NCI-H526 (cell line): ENCODE results near the gene OR7G1.

ENCODE experiments used
- DNase-seq, 2 experiments: peaks; one replicate each; lab custom pipeline; 2025; lab: John Stamatoyannopoulos, UW

OR7G1 gene

GRCh38 chr19:9115307-9115813 lies at the start of gene OR7G1:
Gene OR7G1 (minus strand): TSS chr19:9115763. CDS start chr19:9115763, 0 bp downstream.
- DNase-seq: no peak

DNA sequence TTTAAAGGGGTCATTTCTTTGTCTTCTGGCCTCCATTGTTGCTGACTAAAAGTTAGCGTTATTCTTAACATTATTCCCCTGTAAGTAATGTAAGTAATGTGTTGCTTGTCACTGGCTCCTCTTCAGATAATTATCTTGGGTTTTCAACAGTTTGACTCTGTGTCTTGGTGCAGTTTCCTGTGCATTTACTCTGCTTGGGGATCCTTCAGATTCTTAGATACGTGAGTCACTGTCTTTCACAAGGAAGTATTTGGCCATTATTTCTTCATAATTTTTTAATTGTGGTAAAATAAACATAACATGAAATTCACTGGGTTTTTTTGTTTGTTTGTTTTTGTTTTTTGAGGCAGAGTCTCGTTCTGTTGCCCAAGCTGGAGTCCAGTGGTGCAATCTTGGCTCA lies 49.7 kb upstream of the OR7G1 start:
- DNase-seq: no peak

GRCh38 chr19:9161427-9161826 lies 45.9 kb upstream of the OR7G1 start:
- DNase-seq: no peak

- DNase-seq: no peak
Measured at GRCh38 chr19:9159891-9160290, 44.3 kb upstream of the OR7G1 start.

GRCh38 chr19:9156304-9156703 lies 40.7 kb upstream of the OR7G1 start:
- DNase-seq: no peak

- no peak for DNase-seq
Measured at GRCh38 chr19:9155591-9155990, 40.0 kb upstream of the OR7G1 start.

DNA sequence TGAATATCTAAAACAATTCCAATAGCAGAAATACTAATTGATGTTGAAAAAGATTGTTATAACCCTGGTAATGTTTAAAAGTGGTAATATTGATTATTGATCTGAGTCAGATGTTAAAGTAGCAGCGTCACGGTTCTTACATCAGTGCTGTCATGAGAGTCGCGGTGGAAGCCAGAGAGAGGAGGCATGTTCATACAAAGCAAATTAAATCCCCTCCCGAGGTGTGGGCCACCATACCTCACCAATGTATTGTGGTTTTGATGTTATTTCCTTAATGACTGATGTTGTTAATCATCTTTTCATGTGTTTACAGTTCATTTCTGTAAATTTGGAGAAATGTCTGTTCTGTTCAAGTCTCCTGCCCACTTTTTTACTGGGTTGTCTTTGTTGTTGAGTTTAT lies 35.8 kb upstream of the OR7G1 start:
- DNase-seq: no peak

DNA sequence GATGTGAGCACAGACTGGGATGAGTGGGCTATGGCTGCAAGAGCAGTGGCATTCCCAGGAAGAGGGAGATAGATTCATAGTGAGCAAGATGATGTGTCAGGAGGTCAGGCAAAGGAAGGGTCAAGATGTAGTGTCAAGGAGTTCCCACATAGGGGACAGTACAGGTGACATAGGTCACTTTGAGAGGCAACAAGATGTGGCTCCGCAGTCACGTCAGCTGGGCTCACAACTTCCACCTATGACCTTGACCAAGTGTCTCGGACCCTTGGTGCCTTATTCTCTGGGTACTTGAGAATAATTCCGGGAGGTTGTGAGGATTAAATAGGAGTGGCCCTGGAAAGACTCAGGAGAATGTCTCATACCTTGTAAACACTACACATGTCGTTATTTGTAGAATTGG lies 35.1 kb upstream of the OR7G1 start:
- no peak for DNase-seq

GRCh38 chr19:9149997-9150396 lies 34.4 kb upstream of the OR7G1 start:
- DNase-seq: no peak

- DNase-seq: no peak
Measured at GRCh38 chr19:9148697-9149096, 33.1 kb upstream of the OR7G1 start.

- no peak for DNase-seq
Measured at GRCh38 chr19:9146882-9147281, 31.3 kb upstream of the OR7G1 start.

GRCh38 chr19:9144920-9145319 lies 29.4 kb upstream of the OR7G1 start:
- DNase-seq: no peak

GRCh38 chr19:9140159-9140874 lies 24.8 kb upstream of the OR7G1 start, which contains the start of gene ZNF317:
Gene ZNF317 (plus strand): TSS chr19:9140397. CDS start chr19:9156017, 15,620 bp downstream.
- peak; percentile 59 to 91 for DNase-seq

GRCh38 chr19:9139609-9140158 lies 24.1 kb upstream of the OR7G1 start:
- DNase-seq: peak in 1 of 2 experiments; percentile 1

GRCh38 chr19:9132422-9132821 lies 16.9 kb upstream of the OR7G1 start:
- no peak for DNase-seq

DNA sequence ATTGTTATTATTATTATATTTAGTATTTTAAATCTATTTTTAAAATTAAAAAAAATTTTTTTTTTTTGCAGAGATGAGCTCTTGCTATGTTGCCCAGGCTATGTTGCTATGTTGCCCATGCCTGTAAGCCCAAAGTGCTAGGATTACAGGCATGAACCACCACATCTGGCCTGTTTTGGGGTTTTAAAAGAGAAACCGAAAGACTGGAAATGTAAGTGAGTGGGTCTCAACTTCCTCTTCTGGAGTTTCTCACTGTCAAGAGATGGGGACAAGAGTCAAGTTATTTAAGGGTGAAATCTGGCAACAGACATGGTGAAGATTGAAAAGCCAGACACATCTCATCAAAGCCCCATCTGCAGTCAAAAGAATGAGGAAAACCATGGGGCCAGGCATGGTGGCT lies 15.4 kb upstream of the OR7G1 start:
- DNase-seq: no peak

DNA sequence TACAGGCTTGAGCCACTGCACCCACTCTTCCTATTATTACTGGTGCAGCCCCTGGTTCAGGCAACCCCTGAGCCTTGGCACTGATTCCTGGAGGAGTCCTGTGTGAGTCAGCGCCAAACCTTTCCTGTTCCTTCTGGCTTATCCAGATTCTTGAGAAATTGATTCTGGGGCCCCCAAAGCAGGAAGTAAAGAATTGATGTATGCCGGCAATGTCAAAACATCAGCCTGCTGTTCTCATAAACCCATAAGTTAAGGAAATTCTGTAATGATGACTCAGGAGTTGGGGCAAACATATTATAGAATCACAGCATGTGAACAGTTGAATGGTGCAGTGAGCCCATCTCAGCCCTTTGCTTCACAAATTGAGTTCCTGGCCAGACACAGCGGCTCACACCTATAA lies 12.6 kb upstream of the OR7G1 start:
- no peak for DNase-seq

DNA sequence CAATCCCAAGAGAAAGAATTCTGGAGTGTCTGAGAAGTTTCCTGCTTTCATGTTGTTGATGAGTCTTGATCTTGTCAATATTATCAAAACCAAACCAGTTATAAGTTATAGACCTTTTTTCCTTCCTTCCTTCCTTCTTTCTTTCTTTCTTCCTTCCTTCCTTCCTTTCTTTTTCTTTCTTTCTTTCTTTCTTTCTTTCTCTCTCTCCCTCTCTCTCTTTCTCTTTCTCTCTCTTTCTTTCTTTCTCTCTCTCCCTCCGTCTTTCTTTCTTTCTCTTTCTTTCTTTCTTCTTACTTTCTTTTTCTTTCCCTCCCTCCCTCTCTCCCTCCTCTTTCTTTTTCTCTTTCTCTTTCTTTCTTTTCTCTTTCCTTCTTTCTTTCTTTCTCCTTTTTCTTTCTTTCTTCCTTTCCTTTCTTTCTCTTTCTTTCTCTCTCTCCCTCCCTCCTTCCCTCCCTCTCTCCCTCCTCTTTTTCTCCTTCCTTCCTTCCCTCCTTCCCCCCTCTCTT lies 11.4 kb upstream of the OR7G1 start, which contains the start of gene OR7G3:
TSS of gene OR7G3 (minus strand) at position 51 of the 506 bp plus-strand sequence. CDS start at position 51, 0 bp downstream.
- no peak for DNase-seq

- no peak for DNase-seq
Measured at GRCh38 chr19:9116547-9116946, 984 bp upstream of the OR7G1 start.

DNA sequence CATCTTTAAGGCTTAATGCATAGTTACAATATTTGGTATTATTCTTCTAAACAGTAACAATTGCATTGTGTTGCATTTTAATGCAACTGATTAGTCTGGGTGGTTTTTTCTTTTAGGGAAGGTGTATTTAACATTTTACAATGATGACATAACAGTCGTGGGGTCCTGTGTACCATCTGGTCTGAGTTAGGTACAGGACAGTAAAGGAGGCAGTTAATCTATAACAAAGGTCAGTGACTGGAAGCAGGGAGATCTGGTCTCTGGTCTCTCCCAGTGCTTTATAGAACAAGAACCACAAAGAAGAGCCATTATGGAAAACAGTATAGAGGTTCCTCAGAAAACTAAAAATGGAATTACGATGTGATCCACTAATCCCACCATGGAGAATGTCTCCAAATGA lies 5.6 kb downstream of the OR7G1 start:
- DNase-seq: no peak

DNA sequence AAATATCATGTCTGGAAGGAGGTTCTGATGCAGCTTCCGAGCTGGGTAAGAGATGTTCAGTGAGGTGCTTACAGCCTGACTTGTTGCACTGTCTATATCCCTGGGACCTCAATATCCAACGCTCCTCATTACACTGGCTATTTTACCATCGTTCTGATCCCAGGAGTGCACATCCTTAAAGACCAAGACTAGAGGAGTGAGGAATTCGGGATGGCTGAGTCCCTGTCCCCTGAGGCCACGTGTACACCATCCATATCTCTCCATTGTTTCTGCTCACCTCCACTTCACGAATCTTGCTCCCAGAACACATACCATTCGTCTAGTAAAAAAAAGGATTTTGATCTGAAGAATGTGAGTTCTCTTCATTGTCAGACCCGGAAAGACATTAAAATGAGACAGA lies 8.2 kb downstream of the OR7G1 start, which contains the start of gene OR7G2:
TSS of gene OR7G2 (minus strand) at position 101 of the 400 bp plus-strand sequence. CDS start 4,232 bp downstream, outside the sequence.
- no peak for DNase-seq

DNA sequence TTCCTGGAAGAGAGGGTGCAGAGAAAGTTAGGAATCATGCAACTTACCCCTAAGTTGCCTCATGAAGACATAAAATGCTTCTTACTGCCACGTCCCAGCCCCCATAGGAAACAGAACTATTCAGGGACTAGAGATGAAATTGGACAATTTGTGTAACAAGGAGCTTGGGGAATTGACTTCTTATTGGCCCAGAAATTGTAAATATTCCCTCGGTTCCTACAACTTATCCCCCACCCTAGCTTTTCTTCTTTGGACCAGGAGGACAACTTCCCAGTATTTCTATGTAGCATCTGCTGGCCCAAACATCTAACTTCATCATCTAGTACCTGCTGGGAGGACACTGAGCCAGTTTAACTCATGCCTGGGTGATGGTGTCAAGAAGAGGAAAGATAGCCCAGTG lies 28.8 kb downstream of the OR7G1 start, which contains the start of gene OR1M1:
TSS of gene OR1M1 (plus strand) at position 301 of the 400 bp plus-strand sequence. CDS start 6,184 bp downstream, outside the sequence.
- no peak for DNase-seq

- DNase-seq: no peak
Measured at GRCh38 chr19:9078651-9079050, 36.9 kb downstream of the OR7G1 start.
